ENCODE results near the gene BCAR3. TPM values are rescaled to one million over a fixed set of nuclear protein-coding genes. Genes with fewer than 3 reads are reported as not detected.
"Not testable (repeated sequence)": the region's sequence is repeated elsewhere in the genome, so short reads cannot be mapped to it uniquely, and the experiment has no call there.

BCAR3 gene
- total RNA-seq, 1 donor = 32.0 TPM

DNA sequence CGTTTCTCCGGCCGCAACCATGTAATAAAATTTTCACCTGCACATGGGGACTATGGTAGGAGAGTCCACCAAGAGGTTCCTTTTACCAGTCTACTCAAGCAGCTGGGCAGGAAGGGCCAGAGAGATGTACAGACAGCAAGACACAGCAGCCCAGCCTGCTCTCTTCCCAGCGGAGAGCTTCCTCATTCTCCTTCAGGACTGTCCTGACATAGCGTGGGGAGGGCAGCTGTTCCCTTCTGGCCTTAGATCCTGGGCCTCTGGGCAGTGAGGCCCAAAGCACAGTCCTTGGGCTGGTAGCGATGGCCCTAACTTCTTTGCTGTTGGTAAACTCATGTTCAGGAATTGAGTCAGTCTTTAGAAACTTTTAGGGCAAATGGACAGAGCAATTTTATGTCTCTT lies 89.1 kb downstream of the BCAR3 start:
- no peak for TF ChIP-seq CTCF (IDR thresholded peaks at IDR 0.05; ENCODE audit: insufficient read depth, low read depth, low read length)
- H3K4me3 ChIP-seq (ENCODE audit: low read depth, low read length) = no peak overlapping the region
- DNase-seq (ENCODE audit: low read depth) = no peak

- H3K4me3 ChIP-seq (ENCODE audit: low read depth, low read length) = no peak overlapping the region
- TF ChIP-seq CTCF (IDR thresholded peaks at IDR 0.05; ENCODE audit: insufficient read depth, low read depth, low read length) = no peak
- no peak for DNase-seq (ENCODE audit: low read depth)
Observed at GRCh38 chr1:93591676-93592550, 89.7 kb downstream of the BCAR3 start.

GRCh38 chr1:93591291-93591675 lies 90.4 kb downstream of the BCAR3 start:
- not testable (repeated sequence) for H3K4me3 ChIP-seq (ENCODE audit: low read depth, low read length); DNase-seq (ENCODE audit: low read depth)

- no peak for DNase-seq (ENCODE audit: low read depth)
- TF ChIP-seq CTCF (IDR thresholded peaks at IDR 0.05; ENCODE audit: insufficient read depth, low read depth, low read length) = no peak
- H3K4me3 ChIP-seq (ENCODE audit: low read depth, low read length) = no peak overlapping the region
Observed at GRCh38 chr1:93588955-93589354, 92.7 kb downstream of the BCAR3 start.

- H3K4me3 ChIP-seq (ENCODE audit: low read depth, low read length) = no peak overlapping the region
- no peak for DNase-seq (ENCODE audit: low read depth)
- no peak for TF ChIP-seq CTCF (IDR thresholded peaks at IDR 0.05; ENCODE audit: insufficient read depth, low read depth, low read length)
Observed at GRCh38 chr1:93588206-93588605, 93.4 kb downstream of the BCAR3 start.

- TF ChIP-seq CTCF (IDR thresholded peaks at IDR 0.05; ENCODE audit: insufficient read depth, low read depth, low read length) = no peak
- DNase-seq (ENCODE audit: low read depth) = no peak
- H3K4me3 ChIP-seq (ENCODE audit: low read depth, low read length) = no peak overlapping the region
Observed at GRCh38 chr1:93587354-93587753, 94.3 kb downstream of the BCAR3 start.

- no peak overlapping the region for H3K4me3 ChIP-seq (ENCODE audit: low read depth, low read length)
- TF ChIP-seq CTCF (IDR thresholded peaks at IDR 0.05; ENCODE audit: insufficient read depth, low read depth, low read length) = no peak
- DNase-seq (ENCODE audit: low read depth) = no peak
Observed at GRCh38 chr1:93585059-93585966, 96.3 kb downstream of the BCAR3 start.
